Keratinocyte (primary cell): ENCODE data around the gene S100Z. TPM values are rescaled to one million over a fixed set of nuclear protein-coding genes. Genes with fewer than 3 reads are reported as not detected.

Experiments
- DNase-seq: peaks from one replicate; pipeline ENCODE4 v3.0.0-alpha.2; 2011; ENCODE audit warnings: low read depth, missing footprints, low spot score
- FAIRE-seq: peaks from 2 replicates; lab custom pipeline; 2011; peaks lifted over from hg19 to GRCh38; lab: Jason Lieb, UNC
- H2AFZ ChIP-seq: 2 replicates; pipeline ENCODE4 v1.6.0; 2012; ENCODE audit warnings: low read length, control low read depth, inconsistent platforms; ENCODE audit not compliant: control insufficient read depth
- H3K27ac ChIP-seq: 2 replicates; pipeline ENCODE4 v1.5.1; 2011; ENCODE audit warnings: low read length; ENCODE audit not compliant: control insufficient read depth, insufficient read depth
- H3K27me3 ChIP-seq: 3 replicates; pipeline ENCODE4 v1.6.0; 2011; ENCODE audit warnings: low read length; ENCODE audit not compliant: control insufficient read depth, insufficient read depth; ENCODE audit errors: extremely low read depth
- H3K36me3 ChIP-seq, 2 experiments: 2 replicates in 1 of 2; 3 replicates in 1 of 2; pipeline ENCODE4 v1.5.1; 2011; ENCODE audit warnings: low read length in 2 of 2, mild to moderate bottlenecking in 1 of 2; ENCODE audit not compliant: control insufficient read depth in 2 of 2, insufficient read depth in 2 of 2; ENCODE audit errors: extremely low read depth in 1 of 2
- H3K4me1 ChIP-seq: 3 replicates; pipeline ENCODE4 v1.5.1; 2011; ENCODE audit warnings: low read length; ENCODE audit not compliant: control insufficient read depth, insufficient read depth; ENCODE audit errors: extremely low read depth
- H3K4me2 ChIP-seq: 3 replicates; pipeline ENCODE4 v1.6.0; 2011; ENCODE audit warnings: low read depth, low read length; ENCODE audit not compliant: control insufficient read depth, insufficient read depth; ENCODE audit errors: extremely low read depth
- H3K4me3 ChIP-seq, 3 experiments: fragments of 200-600 bp in 1 of 3; sonication (generic) in 1 of 3; 2 replicates in 2 of 3; 3 replicates in 1 of 3; pipeline ENCODE4 v1.5.1; 2011 to 2016; ENCODE audit warnings: low read length in 3 of 3, mild to moderate bottlenecking in 3 of 3, control low read depth in 2 of 3, inconsistent platforms in 1 of 3, low read depth in 1 of 3, mixed read lengths in 1 of 3, mixed run types in 1 of 3, moderate library complexity in 1 of 3; ENCODE audit not compliant: control insufficient read depth in 2 of 3, insufficient read depth in 2 of 3; ENCODE audit errors: extremely low read depth in 1 of 3
- H3K79me2 ChIP-seq: 2 replicates; pipeline ENCODE4 v1.6.0; 2012; ENCODE audit warnings: low read length; ENCODE audit not compliant: control insufficient read depth, insufficient read depth
- H3K9ac ChIP-seq: 3 replicates; pipeline ENCODE4 v1.6.0; 2011; ENCODE audit warnings: low read length; ENCODE audit not compliant: control insufficient read depth, insufficient read depth; ENCODE audit errors: extremely low read depth
- H3K9me1 ChIP-seq: 3 replicates; pipeline ENCODE4 v1.6.0; 2011; ENCODE audit warnings: low read length; ENCODE audit not compliant: control insufficient read depth, insufficient read depth; ENCODE audit errors: extremely low read depth
- H3K9me3 ChIP-seq: 2 replicates; pipeline ENCODE4 v1.5.1; 2012; ENCODE audit warnings: low read depth, low read length; ENCODE audit not compliant: control insufficient read depth
- H4K20me1 ChIP-seq: 3 replicates; pipeline ENCODE4 v1.6.0; 2011; ENCODE audit warnings: low read length; ENCODE audit not compliant: control insufficient read depth, insufficient read depth; ENCODE audit errors: extremely low read depth
- EZH2 ChIP-seq: IDR thresholded peaks from one replicate; pipeline ENCODE4 v1.6.1; 2012; ENCODE audit warnings: inconsistent platforms, mild to moderate bottlenecking, low read length, moderate library complexity
- dilution Hi-C: fragments of 300-500 bp; cut with MboI; formaldehyde crosslinking; loops from one replicate; pipeline ENCODE4 v1.7.0; 2020; ENCODE audit warnings: low sequenced_read_pairs; ENCODE audit not compliant: extremely low pct_ligation_motif_present
- polyA plus RNA-seq, 5 experiments: library from polyadenylated mRNA; depleted of rRNA in 3 of 5; stranded (reverse) in 3 of 5; stranded (forward) in 1 of 5; unstranded in 1 of 5; fragments of >200 nt; gene quantifications; 1 replicate in 1 of 5; 2 replicates in 3 of 5; 3 replicates in 1 of 5; pipeline versions ENCODE4 v1.2.1 to v1.2.3, GENCODE V29; 2011 to 2012; ENCODE audit warnings: missing spikeins in 2 of 5, low read depth in 1 of 5, low replicate concordance in 1 of 5
- TF ChIP-seq, protein P1 (sequence below), 3 experiments: IDR thresholded peaks in 1 of 3; conservative IDR thresholded peaks in 1 of 3; optimal IDR thresholded peaks in 1 of 3; 2 replicates in 2 of 3; 3 replicates in 1 of 3; pipeline versions ENCODE3 to v1.5.1; 2011; ENCODE audit warnings: low read length in 3 of 3, mild to moderate bottlenecking in 3 of 3, moderate library complexity in 2 of 3, control low read depth in 1 of 3, inconsistent platforms in 1 of 3; ENCODE audit not compliant: insufficient read depth in 2 of 3; ENCODE audit errors: extremely low read depth in 1 of 3

The S100Z gene
- polyA plus RNA-seq, 1 donor (not counting 4 experiments of a cell fraction or from before 2014, with no cell fraction given): not detected

DNA sequence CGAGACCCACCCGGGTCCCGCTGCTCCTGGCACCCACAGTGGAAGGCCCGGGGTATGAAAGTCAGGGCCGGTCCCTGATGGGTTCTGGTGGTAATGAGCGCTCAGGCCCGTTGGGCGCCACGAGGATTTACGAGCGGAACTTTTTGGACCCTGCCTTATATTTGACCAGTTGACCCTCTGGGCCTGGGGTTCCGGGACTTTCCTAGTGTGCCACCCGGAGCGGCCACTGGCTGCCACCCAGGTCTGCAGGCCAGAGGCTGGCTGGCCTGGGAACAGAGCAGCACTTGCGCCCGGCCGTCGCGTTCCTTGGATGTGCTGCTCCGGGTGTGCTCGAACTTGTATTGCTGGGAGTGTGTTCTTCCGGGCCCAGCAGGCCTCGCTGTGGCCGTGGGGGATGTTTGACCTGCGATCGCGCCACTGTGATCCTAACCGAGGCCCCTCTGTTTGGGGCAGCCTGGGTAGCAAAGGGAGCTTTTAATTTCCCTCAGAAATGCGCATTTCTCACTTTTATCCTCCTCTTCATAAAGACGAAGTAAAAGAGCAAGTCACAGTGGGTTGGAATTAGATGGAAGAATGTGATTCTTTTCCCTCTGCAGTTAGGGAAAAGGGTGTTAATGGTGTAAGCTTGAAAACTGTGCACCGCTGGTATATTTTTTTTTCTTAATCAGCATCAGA is 29.8 kb upstream of the S100Z start:
- no peaks in the 10 kb centered on the region for H3K9me3 ChIP-seq
- peak overlapping the region; percentile 83 for H3K4me2 ChIP-seq
- peak overlapping the region; percentile 95 for H3K27ac ChIP-seq
- peaks cover 4% of the 10 kb centered on the region for H4K20me1 ChIP-seq
- dilution Hi-C loops: no loop called here
- no peaks in the 10 kb centered on the region for H3K9me1 ChIP-seq
- H3K4me3 ChIP-seq: peak overlapping the region; percentile 65 to 86 (median 82)
- no peaks in the 10 kb centered on the region for H3K27me3 ChIP-seq
- H3K36me3 ChIP-seq: peaks cover 1 to 3% of the 10 kb centered on the region in 2 experiments
- H3K9ac ChIP-seq: peak overlapping the region; percentile 93
- TF ChIP-seq EZH2: no peak
- TF ChIP-seq, protein P1, sequence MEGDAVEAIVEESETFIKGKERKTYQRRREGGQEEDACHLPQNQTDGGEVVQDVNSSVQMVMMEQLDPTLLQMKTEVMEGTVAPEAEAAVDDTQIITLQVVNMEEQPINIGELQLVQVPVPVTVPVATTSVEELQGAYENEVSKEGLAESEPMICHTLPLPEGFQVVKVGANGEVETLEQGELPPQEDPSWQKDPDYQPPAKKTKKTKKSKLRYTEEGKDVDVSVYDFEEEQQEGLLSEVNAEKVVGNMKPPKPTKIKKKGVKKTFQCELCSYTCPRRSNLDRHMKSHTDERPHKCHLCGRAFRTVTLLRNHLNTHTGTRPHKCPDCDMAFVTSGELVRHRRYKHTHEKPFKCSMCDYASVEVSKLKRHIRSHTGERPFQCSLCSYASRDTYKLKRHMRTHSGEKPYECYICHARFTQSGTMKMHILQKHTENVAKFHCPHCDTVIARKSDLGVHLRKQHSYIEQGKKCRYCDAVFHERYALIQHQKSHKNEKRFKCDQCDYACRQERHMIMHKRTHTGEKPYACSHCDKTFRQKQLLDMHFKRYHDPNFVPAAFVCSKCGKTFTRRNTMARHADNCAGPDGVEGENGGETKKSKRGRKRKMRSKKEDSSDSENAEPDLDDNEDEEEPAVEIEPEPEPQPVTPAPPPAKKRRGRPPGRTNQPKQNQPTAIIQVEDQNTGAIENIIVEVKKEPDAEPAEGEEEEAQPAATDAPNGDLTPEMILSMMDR (optimal IDR thresholded peaks at IDR 0.05 in 1 of 3, IDR thresholded peaks at IDR 0.05 in 1 of 3, conservative IDR thresholded peaks at IDR 0.05 in 1 of 3; ENCODE audit: extremely low read depth in 1 of 3, insufficient read depth in 2 of 3, low read length in 3 of 3): no peak
- no peak overlapping the region for H2AFZ ChIP-seq
- H3K79me2 ChIP-seq: peaks cover 66% of the 10 kb centered on the region
- no peak for FAIRE-seq
- DNase-seq: no peak
- H3K4me1 ChIP-seq: peaks cover 43% of the 10 kb centered on the region

DNA sequence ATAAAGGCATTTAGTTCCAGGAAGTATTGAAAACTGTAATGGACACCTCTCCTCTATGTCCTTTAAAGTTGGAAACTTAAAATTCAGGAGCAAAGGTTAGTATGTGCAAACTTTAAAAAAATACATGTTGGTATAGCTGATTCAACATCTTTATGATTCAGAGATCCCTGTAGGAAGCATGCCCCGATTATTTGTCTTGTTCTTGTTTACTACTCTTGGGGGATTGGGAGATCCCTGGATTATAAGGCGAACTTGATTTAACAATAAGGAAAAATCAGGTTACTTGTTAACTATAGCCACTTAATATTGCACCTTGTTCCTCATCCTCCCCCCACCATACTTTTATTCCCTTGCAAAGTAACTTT is 29.3 kb upstream of the S100Z start:
- H3K4me3 ChIP-seq: peak overlapping the region; percentile 65 to 86 (median 82)
- H4K20me1 ChIP-seq: peaks cover 4% of the 10 kb centered on the region
- no peaks in the 10 kb centered on the region for H3K9me3 ChIP-seq
- dilution Hi-C loops: no loop called here
- DNase-seq (no peak), FAIRE-seq (no peak)
- peak overlapping the region; percentile 83 for H3K4me2 ChIP-seq
- peak overlapping the region; percentile 93 for H3K9ac ChIP-seq
- TF ChIP-seq EZH2: no peak
- TF ChIP-seq, protein P1 (optimal IDR thresholded peaks at IDR 0.05 in 1 of 3, IDR thresholded peaks at IDR 0.05 in 1 of 3, conservative IDR thresholded peaks at IDR 0.05 in 1 of 3; ENCODE audit: extremely low read depth in 1 of 3, insufficient read depth in 2 of 3, low read length in 3 of 3): no peak
- H3K27me3 ChIP-seq: no peaks in the 10 kb centered on the region
- no peak overlapping the region for H2AFZ ChIP-seq
- peak overlapping the region; percentile 95 for H3K27ac ChIP-seq
- H3K79me2 ChIP-seq: peaks cover 71% of the 10 kb centered on the region
- H3K9me1 ChIP-seq: no peaks in the 10 kb centered on the region
- peaks cover 39% of the 10 kb centered on the region for H3K4me1 ChIP-seq
- H3K36me3 ChIP-seq: peaks cover 1 to 3% of the 10 kb centered on the region in 2 experiments
